Esophagus squamous epithelium (tissue), 4 donors: ENCODE measurements around the gene FRG2C.
"Not testable (repeated sequence)": the region's sequence is repeated elsewhere in the genome, so short reads cannot be mapped to it uniquely, and the experiment has no call there.

Source experiments
- CTCF ChIP-seq, 6 experiments: fragments of 450-650 bp in 4 of 6; fragments of 200-600 bp in 2 of 6; sonication (generic) in 2 of 6; IDR thresholded peaks; one replicate each; pipeline ENCODE4 v1.5.1; 2016 to 2019; ENCODE audit warnings: antibody characterized with exemption in 6 of 6, mild to moderate bottlenecking in 4 of 6, moderate library complexity in 4 of 6
- POLR2A ChIP-seq, 4 donors: fragments of 450-650 bp; IDR thresholded peaks; one replicate each; pipeline ENCODE4 v1.6.1; 2017; ENCODE audit warnings: antibody characterized with exemption in 4 of 4, mild to moderate bottlenecking in 4 of 4, moderate library complexity in 3 of 4

- TF ChIP-seq CTCF, POLR2A (IDR thresholded peaks at IDR 0.05): not testable (repeated sequence)
Measured at GRCh38 chr3:75658411-75659107, 5.6 kb upstream of the FRG2C start.
